ENCODE data around the gene USP2.

GRCh38 chr11:119410501-119410900, 29.0 kb upstream of the USP2 start:
- no peak for TF ChIP-seq CTCF (IDR thresholded peaks at IDR 0.05)
- TF ChIP-seq POLR2A (IDR thresholded peaks at IDR 0.05): no peak
